ENCODE data around the gene PFKP.

The PFKP gene

GRCh38 chr10:3146289-3146688, 78.9 kb downstream of the PFKP start:
- no peak for TF ChIP-seq CTCF (IDR thresholded peaks at IDR 0.05)

- TF ChIP-seq CTCF (IDR thresholded peaks at IDR 0.05), result no peak
Observed at GRCh38 chr10:3147117-3147820, 79.9 kb downstream of the PFKP start.

GRCh38 chr10:3148041-3148440, 80.7 kb downstream of the PFKP start:
- TF ChIP-seq CTCF (IDR thresholded peaks at IDR 0.05), result no peak

GRCh38 chr10:3148994-3149393, 81.6 kb downstream of the PFKP start:
- no peak for TF ChIP-seq CTCF (IDR thresholded peaks at IDR 0.05)

- no peak for TF ChIP-seq CTCF (IDR thresholded peaks at IDR 0.05)
Observed at GRCh38 chr10:3149918-3150317, 82.6 kb downstream of the PFKP start.

GRCh38 chr10:3150366-3150765, 83.0 kb downstream of the PFKP start:
- no peak for TF ChIP-seq CTCF (IDR thresholded peaks at IDR 0.05)

GRCh38 chr10:3150961-3151360, 83.6 kb downstream of the PFKP start:
- TF ChIP-seq CTCF (IDR thresholded peaks at IDR 0.05), result no peak
